ENCODE results near the gene CHCHD1.
A peak's percentile ranks its signal among the peaks of the same experiment; 100 is the strongest.
"Not testable (repeated sequence)": the region's sequence is repeated elsewhere in the genome, so short reads cannot be mapped to it uniquely, and the experiment has no call there.

CHCHD1 gene

DNA sequence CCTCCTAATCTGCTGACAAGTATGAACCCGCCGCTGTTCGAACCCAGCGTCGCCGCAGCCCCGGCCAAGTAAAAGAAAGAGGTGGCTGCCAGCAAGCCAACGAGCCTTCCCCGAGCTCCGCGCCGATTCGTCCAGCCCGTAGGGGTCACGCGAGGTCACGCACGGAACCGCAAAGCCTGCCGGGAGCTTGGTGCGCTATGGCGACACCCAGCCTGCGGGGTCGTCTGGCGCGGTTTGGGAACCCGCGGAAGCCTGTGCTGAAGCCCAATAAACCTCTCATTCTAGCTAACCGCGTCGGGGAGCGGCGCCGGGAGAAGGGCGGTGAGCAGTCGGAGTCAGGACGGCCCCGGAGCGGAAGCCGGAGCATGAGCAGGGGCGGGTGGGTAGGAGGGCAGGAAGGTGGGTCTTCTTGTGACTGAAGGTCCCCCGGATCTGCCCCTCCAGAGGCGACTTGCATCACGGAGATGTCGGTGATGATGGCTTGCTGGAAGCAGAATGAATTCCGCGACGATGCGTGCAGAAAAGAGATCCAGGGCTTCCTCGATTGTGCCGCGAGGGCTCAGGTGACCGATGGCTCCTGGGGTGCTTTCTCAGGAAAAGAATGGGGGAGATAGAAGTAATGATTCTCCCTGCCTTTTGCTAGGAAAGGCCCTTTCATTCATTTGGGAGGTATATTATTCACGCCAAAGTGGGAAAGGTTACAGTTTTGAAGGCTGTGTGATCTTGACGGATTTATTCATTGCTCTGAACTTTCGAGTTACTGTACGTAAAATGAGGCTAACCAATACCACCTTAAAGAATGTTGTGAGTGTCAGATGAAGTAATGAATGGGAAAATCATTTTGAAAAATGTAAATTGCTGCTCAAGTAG lies at the start of gene CHCHD1:
TSS of gene CHCHD1 (plus strand) at position 170 of the 870 bp plus-strand sequence. CDS start at position 198, 28 bp downstream.
- Mint-ChIP-seq H3K27ac (peak within 1 kb of the TSS; percentile 99), H3K27me3 (no peaks in the 10 kb centered on the region), H3K9me3 (ENCODE audit: low read depth) (no peaks in the 10 kb centered on the region), H3K4me1 (ENCODE audit: low read depth) (peaks cover 52% of the 10 kb centered on the region), H3K36me3 (peaks cover 5% of the 10 kb centered on the region), H3K4me3 (peak within 1 kb of the TSS; percentile 100)

DNA sequence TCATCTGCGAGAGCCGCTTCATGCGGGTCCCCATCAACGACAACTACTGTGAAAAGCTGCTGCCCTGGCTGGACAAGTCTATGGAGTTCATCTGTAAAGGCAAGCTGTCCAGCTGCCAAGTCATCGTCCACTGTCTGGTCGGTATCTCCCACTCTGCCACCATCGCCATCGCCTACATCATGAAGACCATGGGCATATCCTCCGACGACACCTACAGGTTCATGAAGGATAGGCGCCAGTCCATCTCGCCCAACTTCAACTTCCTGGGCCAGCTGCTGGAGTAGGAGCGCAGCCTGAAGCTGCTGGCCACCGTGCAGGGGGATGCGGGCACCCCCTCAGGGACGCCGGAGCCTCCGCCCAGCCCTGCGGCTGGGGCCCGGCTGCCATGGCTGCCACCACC lies 49.4 kb upstream of the CHCHD1 start:
- Mint-ChIP-seq H3K9me3 (ENCODE audit: low read depth) (no peaks in the 10 kb centered on the region), H3K4me1 (ENCODE audit: low read depth) (peaks cover 15% of the 10 kb centered on the region), H3K27ac (peak overlapping the region; percentile 72), H3K27me3 (no peaks in the 10 kb centered on the region), H3K4me3 (peak overlapping the region; percentile 55), H3K36me3 (no peaks in the 10 kb centered on the region)

DNA sequence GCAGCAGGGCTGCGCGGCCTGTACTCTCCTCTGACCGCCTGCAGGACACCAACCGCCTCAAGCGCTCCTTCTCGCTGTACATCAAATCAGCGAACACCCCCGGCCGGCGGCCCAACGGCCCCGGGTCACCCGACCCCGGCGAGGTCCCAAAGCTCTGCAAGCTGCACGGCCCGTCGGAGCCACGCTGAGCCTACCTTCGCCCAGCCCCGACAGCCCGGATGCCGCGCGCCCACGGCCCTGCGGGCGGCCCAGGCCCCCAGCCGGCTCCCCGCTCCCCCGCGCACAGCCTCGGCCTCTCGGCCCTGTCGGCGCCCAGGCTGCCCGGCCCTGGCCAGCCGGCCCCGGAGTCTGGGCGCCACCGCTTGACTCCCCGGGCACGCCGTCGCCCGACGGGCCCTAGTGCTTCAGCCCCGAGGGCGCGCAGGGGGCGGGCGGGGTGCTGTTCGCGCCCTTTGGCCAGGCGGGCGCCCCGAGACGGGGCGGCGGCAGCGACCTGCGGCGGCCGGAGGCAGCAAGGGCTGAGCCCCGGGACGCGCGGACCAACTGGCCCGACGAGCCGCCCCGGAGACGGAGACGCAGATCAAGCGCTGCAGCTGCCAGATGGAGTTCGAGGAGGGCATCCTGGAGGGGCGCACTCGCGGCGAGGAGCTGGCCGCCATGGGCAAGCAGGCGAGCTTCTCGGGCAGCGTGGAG lies 48.8 kb upstream of the CHCHD1 start:
- H3K4me3 Mint-ChIP-seq: no peak overlapping the region
- H3K27me3 Mint-ChIP-seq: no peaks in the 10 kb centered on the region
- no peaks in the 10 kb centered on the region for H3K36me3 Mint-ChIP-seq
- no peak overlapping the region for H3K27ac Mint-ChIP-seq
- H3K4me1 Mint-ChIP-seq (ENCODE audit: low read depth): peaks cover 15% of the 10 kb centered on the region
- H3K9me3 Mint-ChIP-seq (ENCODE audit: low read depth): no peaks in the 10 kb centered on the region

DNA sequence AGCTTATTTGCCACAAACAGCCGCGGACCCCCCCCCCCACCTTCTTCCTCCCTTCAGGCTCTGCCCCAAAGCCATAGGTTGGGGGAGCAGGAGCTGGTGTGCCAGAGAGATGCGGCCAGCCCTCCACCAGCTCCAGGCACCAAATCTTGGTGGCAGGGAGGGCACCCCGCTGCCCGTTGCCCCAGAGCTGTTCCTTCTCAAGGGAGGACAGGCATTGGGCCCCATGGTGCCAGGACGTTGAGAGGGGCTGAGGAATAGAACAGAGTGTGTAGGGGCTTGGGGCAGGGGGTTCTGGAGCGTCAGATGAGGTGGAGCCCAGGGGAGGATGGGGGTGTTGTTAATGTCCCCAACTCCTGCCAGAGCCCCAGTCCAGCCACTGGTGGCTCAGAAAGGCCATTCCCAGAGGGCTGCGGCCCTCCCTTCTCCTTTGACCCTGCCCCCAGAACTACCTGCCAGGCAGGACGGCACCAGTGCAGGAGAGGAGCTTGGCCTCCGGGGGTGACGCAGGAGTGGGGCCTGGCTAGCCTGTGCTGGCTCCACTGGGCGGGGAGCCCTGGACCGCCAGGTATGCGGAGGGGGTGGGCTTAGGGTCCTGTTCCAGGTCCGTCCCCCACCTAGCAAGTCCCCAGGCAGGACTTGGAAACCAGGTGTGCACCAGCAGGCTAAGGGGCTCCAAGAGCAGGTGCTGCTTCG lies 47.7 kb upstream of the CHCHD1 start:
- Mint-ChIP-seq H3K4me3 (no peak overlapping the region), H3K27ac (no peak overlapping the region), H3K9me3 (ENCODE audit: low read depth) (no peaks in the 10 kb centered on the region), H3K4me1 (ENCODE audit: low read depth) (peaks cover 15% of the 10 kb centered on the region), H3K36me3 (no peaks in the 10 kb centered on the region), H3K27me3 (no peaks in the 10 kb centered on the region)

DNA sequence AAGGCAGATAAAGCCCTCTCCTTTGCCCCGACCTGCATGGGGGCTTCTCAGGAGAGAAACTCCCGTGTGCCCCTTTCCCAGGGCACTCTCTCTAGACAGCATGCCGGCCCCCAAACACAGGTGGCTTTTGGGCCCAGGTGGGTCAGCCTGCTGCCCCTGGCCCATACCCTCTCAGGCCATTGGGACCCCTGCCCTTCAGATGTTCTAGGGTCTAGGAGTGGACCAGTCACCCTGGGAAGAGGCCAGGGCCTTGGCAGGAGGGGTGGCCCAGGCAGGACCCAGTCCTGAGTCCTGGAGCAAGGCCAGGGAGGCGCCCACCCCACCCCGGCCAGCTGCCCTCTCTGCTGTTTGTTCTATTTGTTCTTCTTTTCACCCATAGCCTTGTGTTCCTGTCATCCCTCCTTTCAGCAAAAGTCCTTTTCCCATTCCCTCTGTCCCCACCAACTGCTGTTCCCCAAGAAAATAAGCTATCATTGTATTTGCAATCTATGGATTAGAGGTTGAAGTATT lies 47.0 kb upstream of the CHCHD1 start:
- Mint-ChIP-seq H3K4me1 (ENCODE audit: low read depth) (peaks cover 10% of the 10 kb centered on the region), H3K9me3 (ENCODE audit: low read depth) (no peaks in the 10 kb centered on the region), H3K27ac (no peak overlapping the region), H3K36me3 (no peaks in the 10 kb centered on the region), H3K4me3 (no peak overlapping the region), H3K27me3 (no peaks in the 10 kb centered on the region)

- H3K27ac Mint-ChIP-seq; H3K9me3 Mint-ChIP-seq (ENCODE audit: low read depth); H3K4me3 Mint-ChIP-seq; H3K27me3 Mint-ChIP-seq; H3K36me3 Mint-ChIP-seq: not testable (repeated sequence)
- H3K4me1 Mint-ChIP-seq (ENCODE audit: low read depth): peaks cover 21% of the 10 kb centered on the region
Measured at GRCh38 chr10:73740501-73741254, 41.2 kb upstream of the CHCHD1 start.

- H3K27me3 Mint-ChIP-seq: no peaks in the 10 kb centered on the region
- peaks cover 30% of the 10 kb centered on the region for H3K4me1 Mint-ChIP-seq (ENCODE audit: low read depth)
- H3K9me3 Mint-ChIP-seq (ENCODE audit: low read depth): no peaks in the 10 kb centered on the region
- H3K4me3 Mint-ChIP-seq: peak overlapping the region; percentile 96
- H3K27ac Mint-ChIP-seq: no peak overlapping the region
- H3K36me3 Mint-ChIP-seq: peaks cover 9% of the 10 kb centered on the region
Measured at GRCh38 chr10:73742454-73742734, 39.5 kb upstream of the CHCHD1 start.

GRCh38 chr10:73743327-73743904 lies 38.4 kb upstream of the CHCHD1 start:
- H3K36me3 Mint-ChIP-seq: peaks cover 9% of the 10 kb centered on the region
- H3K27ac Mint-ChIP-seq: peak overlapping the region; percentile 100
- peak overlapping the region; percentile 96 for H3K4me3 Mint-ChIP-seq
- no peaks in the 10 kb centered on the region for H3K27me3 Mint-ChIP-seq
- peaks cover 31% of the 10 kb centered on the region for H3K4me1 Mint-ChIP-seq (ENCODE audit: low read depth)
- no peaks in the 10 kb centered on the region for H3K9me3 Mint-ChIP-seq (ENCODE audit: low read depth)

DNA sequence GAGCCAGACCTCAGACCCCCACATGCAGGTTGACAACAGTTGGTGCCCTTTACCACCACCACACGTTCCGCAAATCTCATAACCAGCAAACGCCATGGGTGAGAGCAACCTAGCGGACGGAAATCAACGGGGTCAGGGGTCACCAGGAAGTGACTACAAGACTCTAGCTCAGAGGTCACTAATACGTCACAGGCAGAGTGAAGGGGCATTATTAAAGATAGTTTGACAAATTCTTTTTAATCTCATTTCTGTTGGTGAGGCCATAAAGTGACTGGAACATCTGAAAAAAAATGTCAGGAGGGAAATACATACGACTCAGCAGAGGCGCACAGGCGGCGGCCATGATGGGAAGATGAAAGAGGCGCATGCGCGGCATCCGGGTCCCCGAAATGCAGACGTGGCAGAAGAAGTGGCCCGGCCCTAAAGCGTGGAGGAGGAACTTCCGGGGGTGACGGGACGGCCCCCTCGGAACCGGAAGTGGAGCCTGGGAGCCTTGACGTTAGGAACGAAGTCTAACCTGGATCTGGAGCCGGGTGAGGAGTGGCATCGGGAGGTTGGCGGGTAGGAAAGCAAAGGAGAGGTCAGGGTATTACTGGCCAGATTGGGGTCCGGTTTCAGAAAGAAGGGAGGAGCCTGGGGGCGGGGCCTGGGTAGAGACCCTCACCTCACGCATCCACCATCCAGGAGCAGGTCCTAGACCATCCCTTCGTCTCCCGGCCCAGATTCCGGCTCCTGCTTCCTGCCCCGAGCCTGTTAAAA lies 37.8 kb upstream of the CHCHD1 start, which contains the start of gene SEC24C:
TSS of gene SEC24C (plus strand) at position 468 of the 759 bp plus-strand sequence. CDS start 2,461 bp downstream, outside the sequence.
- Mint-ChIP-seq H3K27ac (peak within 1 kb of the TSS; percentile 100), H3K36me3 (peaks cover 11% of the 10 kb centered on the region), H3K4me3 (peak within 1 kb of the TSS; percentile 96), H3K9me3 (ENCODE audit: low read depth) (no peaks in the 10 kb centered on the region), H3K4me1 (ENCODE audit: low read depth) (peaks cover 33% of the 10 kb centered on the region), H3K27me3 (no peaks in the 10 kb centered on the region)

GRCh38 chr10:73744664-73744975 lies 37.2 kb upstream of the CHCHD1 start:
- H3K27me3 Mint-ChIP-seq: no peaks in the 10 kb centered on the region
- H3K9me3 Mint-ChIP-seq (ENCODE audit: low read depth): no peaks in the 10 kb centered on the region
- peak overlapping the region; percentile 100 for H3K27ac Mint-ChIP-seq
- peak overlapping the region; percentile 96 for H3K4me3 Mint-ChIP-seq
- peaks cover 38% of the 10 kb centered on the region for H3K4me1 Mint-ChIP-seq (ENCODE audit: low read depth)
- peaks cover 13% of the 10 kb centered on the region for H3K36me3 Mint-ChIP-seq

DNA sequence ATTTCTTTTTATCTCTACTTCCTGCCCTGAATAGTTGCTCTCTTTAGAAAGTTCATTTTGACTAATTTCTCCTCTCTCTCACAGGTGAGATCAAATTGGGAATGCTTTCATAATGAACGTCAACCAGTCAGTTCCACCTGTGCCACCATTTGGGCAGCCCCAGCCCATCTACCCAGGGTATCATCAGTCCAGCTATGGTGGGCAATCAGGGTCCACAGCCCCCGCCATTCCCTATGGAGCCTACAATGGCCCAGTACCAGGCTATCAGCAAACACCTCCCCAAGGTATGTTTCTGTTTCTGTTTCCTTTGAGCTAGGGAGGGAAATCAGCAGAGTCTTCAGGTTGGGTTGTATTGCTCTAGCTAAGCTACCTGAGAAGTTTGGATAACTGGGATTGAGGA lies 35.1 kb upstream of the CHCHD1 start:
- no peaks in the 10 kb centered on the region for H3K9me3 Mint-ChIP-seq (ENCODE audit: low read depth)
- H3K4me3 Mint-ChIP-seq: peak overlapping the region; percentile 74
- H3K27me3 Mint-ChIP-seq: no peaks in the 10 kb centered on the region
- peaks cover 48% of the 10 kb centered on the region for H3K4me1 Mint-ChIP-seq (ENCODE audit: low read depth)
- peaks cover 15% of the 10 kb centered on the region for H3K36me3 Mint-ChIP-seq
- H3K27ac Mint-ChIP-seq: peak overlapping the region; percentile 75

GRCh38 chr10:73750819-73751218 lies 31.0 kb upstream of the CHCHD1 start:
- Mint-ChIP-seq H3K27ac (no peak overlapping the region), H3K4me1 (ENCODE audit: low read depth) (peaks cover 28% of the 10 kb centered on the region), H3K27me3 (no peaks in the 10 kb centered on the region), H3K36me3 (peaks cover 14% of the 10 kb centered on the region), H3K4me3 (no peak overlapping the region), H3K9me3 (ENCODE audit: low read depth) (no peaks in the 10 kb centered on the region)

DNA sequence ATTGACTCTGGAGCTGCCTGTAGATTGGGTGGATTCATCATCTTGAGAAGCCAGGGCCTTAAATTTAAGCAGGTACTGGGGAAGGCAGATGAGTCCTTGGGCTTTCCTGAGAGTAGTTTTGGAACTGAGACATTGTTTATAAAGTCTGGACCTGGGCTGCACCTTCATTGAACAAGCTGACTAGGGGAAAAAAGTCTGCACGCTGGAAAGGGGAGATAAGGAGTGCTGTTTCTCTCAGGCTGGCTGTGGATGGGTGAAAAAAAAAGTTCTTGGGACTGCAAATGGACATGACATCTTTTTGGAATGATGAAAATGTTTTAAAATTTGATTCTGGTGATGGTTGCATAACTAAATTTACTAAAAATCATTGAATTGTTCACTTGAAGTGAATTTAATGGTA lies 25.7 kb upstream of the CHCHD1 start:
- H3K4me1 Mint-ChIP-seq (ENCODE audit: low read depth): peaks cover 32% of the 10 kb centered on the region
- H3K9me3 Mint-ChIP-seq (ENCODE audit: low read depth): no peaks in the 10 kb centered on the region

More for the DNA sequence above, 25.7 kb upstream of the CHCHD1 start:
- Mint-ChIP-seq H3K4me3 (no peak overlapping the region), H3K36me3 (peaks cover 2% of the 10 kb centered on the region), H3K27me3 (no peaks in the 10 kb centered on the region), H3K27ac (no peak overlapping the region)
